Activated CD4-positive, alpha-beta T cell treated with anti-CD3 and anti-CD28 coated beads for 48 hours (primary cell): ENCODE results near the gene YTHDC1.
A peak's percentile ranks its signal among the peaks of the same experiment; 100 is the strongest.

Source experiments
- DNase-seq: peaks from one replicate; pipeline ENCODE4 v3.0.0-alpha.2; 2020

YTHDC1 gene

GRCh38 chr4:68352791-68353190, 2.9 kb upstream of the YTHDC1 start:
- no peak for DNase-seq

- no peak for DNase-seq
These were observed 626 bp downstream of the YTHDC1 start for GRCh38 chr4:68349279-68349648.

- no peak for DNase-seq
These were observed 1.3 kb downstream of the YTHDC1 start for GRCh38 chr4:68348577-68348976.

- DNase-seq, result no peak
These were observed 2.0 kb downstream of the YTHDC1 start for GRCh38 chr4:68347845-68348244.

GRCh38 chr4:68346461-68346860, 3.4 kb downstream of the YTHDC1 start:
- no peak for DNase-seq

GRCh38 chr4:68344785-68345184, 5.1 kb downstream of the YTHDC1 start:
- no peak for DNase-seq

GRCh38 chr4:68344049-68344448, 5.8 kb downstream of the YTHDC1 start:
- DNase-seq, result no peak

- DNase-seq, result no peak
These were observed 7.8 kb downstream of the YTHDC1 start for GRCh38 chr4:68342134-68342533.

- no peak for DNase-seq
These were observed 11.3 kb downstream of the YTHDC1 start for GRCh38 chr4:68338625-68339024.

- DNase-seq, result no peak
These were observed 12.4 kb downstream of the YTHDC1 start for GRCh38 chr4:68337522-68337921.

GRCh38 chr4:68337004-68337403, 12.9 kb downstream of the YTHDC1 start:
- DNase-seq, result no peak

GRCh38 chr4:68336530-68336929, 13.4 kb downstream of the YTHDC1 start:
- DNase-seq, result no peak

GRCh38 chr4:68326141-68326540, 23.7 kb downstream of the YTHDC1 start:
- DNase-seq, result no peak

- no peak for DNase-seq
These were observed 25.2 kb downstream of the YTHDC1 start for GRCh38 chr4:68324519-68325262.

GRCh38 chr4:68319040-68319439, 30.9 kb downstream of the YTHDC1 start:
- DNase-seq, result no peak

GRCh38 chr4:68316193-68316969, 33.5 kb downstream of the YTHDC1 start:
- DNase-seq, result no peak

- no peak for DNase-seq
These were observed 39.1 kb downstream of the YTHDC1 start for GRCh38 chr4:68310651-68311247.

GRCh38 chr4:68304731-68305130, 45.2 kb downstream of the YTHDC1 start:
- no peak for DNase-seq

GRCh38 chr4:68299492-68300457, 50.1 kb downstream of the YTHDC1 start:
- peak; percentile 42 for DNase-seq

GRCh38 chr4:68297137-68297536, 52.8 kb downstream of the YTHDC1 start:
- no peak for DNase-seq

- no peak for DNase-seq
These were observed 58.6 kb downstream of the YTHDC1 start for GRCh38 chr4:68291256-68291655.

GRCh38 chr4:68288393-68288740, 61.5 kb downstream of the YTHDC1 start:
- no peak for DNase-seq
